C4-2B (cell line): ENCODE results near the gene CLEC11A.

Source experiments
- CTCF ChIP-seq: fragments of 450-650 bp; conservative IDR thresholded peaks from 2 replicates; pipeline ENCODE4 v1.5.1; 2017; ENCODE audit warnings: mild to moderate bottlenecking
- ZFX ChIP-seq: fragments of 450-650 bp; IDR thresholded peaks from 2 replicates; pipeline ENCODE4 v1.6.1; 2017

- TF ChIP-seq CTCF: no peak
- TF ChIP-seq ZFX: no peak
Measured at GRCh38 chr19:50729894-50730293, 6.7 kb downstream of the CLEC11A start.
